ENCODE data around the gene TNFSF11. TPM values are rescaled to one million over a fixed set of nuclear protein-coding genes. Genes with fewer than 3 reads are reported as not detected.

Gene TNFSF11
- total RNA-seq, 1 donor from 2014 or later: not detected

DNA sequence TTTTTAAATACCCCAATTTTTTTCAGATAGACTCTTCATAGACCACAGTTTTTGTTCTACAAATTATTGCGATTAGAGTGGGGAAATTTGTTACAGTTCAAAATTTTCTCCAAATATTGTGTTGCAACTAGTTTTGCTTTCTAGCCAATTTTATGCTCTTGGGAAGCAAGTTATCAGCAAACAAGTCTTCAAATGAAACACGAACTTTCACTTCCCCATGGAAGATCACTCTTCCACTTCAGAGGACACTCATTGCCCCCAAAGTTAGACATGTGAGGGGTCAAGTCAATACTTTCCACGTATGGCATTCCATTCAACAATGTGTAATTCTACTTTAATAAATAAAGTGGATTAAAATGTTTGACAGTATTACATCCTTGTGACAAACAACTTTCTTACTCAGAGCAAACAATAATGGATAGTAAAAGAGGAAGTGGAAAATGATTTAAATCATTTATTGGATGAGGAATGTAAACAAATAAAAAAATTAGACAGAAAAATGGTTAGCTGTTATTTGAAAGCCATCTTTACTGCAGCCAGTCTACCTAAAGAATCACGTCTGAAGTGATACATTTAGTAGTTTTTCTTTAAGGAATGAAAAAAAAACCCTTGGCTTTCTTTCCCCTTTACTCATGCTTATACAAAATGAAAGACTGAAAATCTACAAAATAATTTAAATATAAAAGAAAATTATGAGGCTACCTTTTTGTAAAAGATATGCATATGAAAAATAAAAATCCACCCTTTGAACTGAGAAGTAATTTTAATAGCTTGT, 41.2 kb upstream of the TNFSF11 start:
- peaks cover 3% of the 10 kb centered on the region for H3K9me3 Mint-ChIP-seq (ENCODE audit: low read depth)

DNA sequence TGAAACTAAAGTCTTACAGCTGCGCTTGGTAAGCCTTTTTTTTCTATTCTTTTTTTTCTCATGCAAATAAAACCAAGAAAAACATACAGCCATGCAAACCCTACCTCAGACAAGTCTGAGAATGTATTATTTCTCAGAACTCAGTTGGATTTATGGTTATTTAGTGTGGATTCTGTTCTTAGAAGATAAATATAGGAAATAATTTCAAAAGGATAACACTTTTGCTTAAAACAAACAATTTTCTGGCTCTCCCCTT, 40.7 kb upstream of the TNFSF11 start:
- no peaks in the 10 kb centered on the region for H3K4me1 Mint-ChIP-seq (ENCODE audit: low read depth)
- peaks cover 3% of the 10 kb centered on the region for H3K9me3 Mint-ChIP-seq (ENCODE audit: low read depth)
- no peaks in the 10 kb centered on the region for H3K36me3 Mint-ChIP-seq (ENCODE audit: insufficient read depth)
- TF ChIP-seq, protein P1, sequence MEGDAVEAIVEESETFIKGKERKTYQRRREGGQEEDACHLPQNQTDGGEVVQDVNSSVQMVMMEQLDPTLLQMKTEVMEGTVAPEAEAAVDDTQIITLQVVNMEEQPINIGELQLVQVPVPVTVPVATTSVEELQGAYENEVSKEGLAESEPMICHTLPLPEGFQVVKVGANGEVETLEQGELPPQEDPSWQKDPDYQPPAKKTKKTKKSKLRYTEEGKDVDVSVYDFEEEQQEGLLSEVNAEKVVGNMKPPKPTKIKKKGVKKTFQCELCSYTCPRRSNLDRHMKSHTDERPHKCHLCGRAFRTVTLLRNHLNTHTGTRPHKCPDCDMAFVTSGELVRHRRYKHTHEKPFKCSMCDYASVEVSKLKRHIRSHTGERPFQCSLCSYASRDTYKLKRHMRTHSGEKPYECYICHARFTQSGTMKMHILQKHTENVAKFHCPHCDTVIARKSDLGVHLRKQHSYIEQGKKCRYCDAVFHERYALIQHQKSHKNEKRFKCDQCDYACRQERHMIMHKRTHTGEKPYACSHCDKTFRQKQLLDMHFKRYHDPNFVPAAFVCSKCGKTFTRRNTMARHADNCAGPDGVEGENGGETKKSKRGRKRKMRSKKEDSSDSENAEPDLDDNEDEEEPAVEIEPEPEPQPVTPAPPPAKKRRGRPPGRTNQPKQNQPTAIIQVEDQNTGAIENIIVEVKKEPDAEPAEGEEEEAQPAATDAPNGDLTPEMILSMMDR (IDR thresholded peaks at IDR 0.05; ENCODE audit: unreplicated experiment): no peak
- no peaks in the 10 kb centered on the region for H3K27me3 Mint-ChIP-seq
- H3K27ac Mint-ChIP-seq: no peak overlapping the region
- no peak for DNase-seq (ENCODE audit: low spot score, unreplicated experiment)
- H3K4me3 Mint-ChIP-seq (ENCODE audit: low read depth): no peak overlapping the region

More for the DNA sequence above, 41.2 kb upstream of the TNFSF11 start:
- H3K27me3 Mint-ChIP-seq: no peaks in the 10 kb centered on the region
- TF ChIP-seq, protein P1 (IDR thresholded peaks at IDR 0.05; ENCODE audit: unreplicated experiment): no peak
- H3K4me3 Mint-ChIP-seq (ENCODE audit: low read depth): no peak overlapping the region
- no peak for DNase-seq (ENCODE audit: low spot score, unreplicated experiment)
- H3K4me1 Mint-ChIP-seq (ENCODE audit: low read depth): no peaks in the 10 kb centered on the region
- H3K36me3 Mint-ChIP-seq (ENCODE audit: insufficient read depth): no peaks in the 10 kb centered on the region
- no peak overlapping the region for H3K27ac Mint-ChIP-seq

DNA sequence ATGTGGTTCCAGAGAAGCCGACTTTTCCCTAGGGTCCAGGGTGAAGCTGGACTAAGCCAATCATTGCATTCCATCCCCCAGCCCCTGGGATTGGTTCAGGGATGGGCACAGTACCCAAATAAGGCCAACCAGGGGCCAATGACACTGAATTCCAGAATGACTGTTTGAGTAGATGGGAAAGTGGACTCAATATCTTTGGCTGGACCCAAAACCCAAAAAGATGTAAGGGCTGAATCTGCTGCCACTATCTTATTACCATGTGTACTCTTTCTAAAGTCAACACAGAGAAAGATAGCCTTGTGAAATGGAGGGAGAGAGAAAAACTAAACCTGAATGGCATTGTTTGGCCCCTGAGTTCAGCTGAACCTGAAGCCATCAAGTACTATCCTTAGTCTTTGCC, 39.2 kb upstream of the TNFSF11 start:
- H3K4me1 Mint-ChIP-seq (ENCODE audit: low read depth): no peaks in the 10 kb centered on the region
- no peaks in the 10 kb centered on the region for H3K36me3 Mint-ChIP-seq (ENCODE audit: insufficient read depth)
- no peak overlapping the region for H3K27ac Mint-ChIP-seq
- no peak for DNase-seq (ENCODE audit: low spot score, unreplicated experiment)
- H3K9me3 Mint-ChIP-seq (ENCODE audit: low read depth): peaks cover 3% of the 10 kb centered on the region
- no peaks in the 10 kb centered on the region for H3K27me3 Mint-ChIP-seq
- H3K4me3 Mint-ChIP-seq (ENCODE audit: low read depth): no peak overlapping the region
- TF ChIP-seq, protein P1 (IDR thresholded peaks at IDR 0.05; ENCODE audit: unreplicated experiment): no peak

DNA sequence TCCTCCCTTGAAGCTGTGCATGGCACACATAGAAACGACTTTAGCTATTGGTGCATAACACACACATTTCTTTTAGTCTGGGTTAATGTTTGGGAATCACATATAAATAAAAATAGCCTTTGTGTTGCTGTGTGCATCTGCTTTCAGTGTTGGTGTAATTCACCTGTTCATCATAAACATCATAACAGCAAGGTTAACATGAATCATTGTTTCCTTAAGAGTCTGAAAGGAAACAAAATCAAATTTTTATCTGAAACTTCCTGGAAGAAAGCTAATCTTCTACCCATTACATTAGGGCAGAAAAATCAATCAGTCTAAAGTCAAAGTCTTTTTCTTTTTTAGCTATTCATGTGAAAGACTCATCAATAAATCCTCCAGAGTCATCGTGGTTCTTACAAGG, 35.0 kb upstream of the TNFSF11 start:
- TF ChIP-seq, protein P1 (IDR thresholded peaks at IDR 0.05; ENCODE audit: unreplicated experiment): no peak
- peaks cover 3% of the 10 kb centered on the region for H3K9me3 Mint-ChIP-seq (ENCODE audit: low read depth)
- peaks cover 4% of the 10 kb centered on the region for H3K4me1 Mint-ChIP-seq (ENCODE audit: low read depth)
- no peak overlapping the region for H3K4me3 Mint-ChIP-seq (ENCODE audit: low read depth)
- DNase-seq (ENCODE audit: low spot score, unreplicated experiment): no peak
- no peaks in the 10 kb centered on the region for H3K27me3 Mint-ChIP-seq
- H3K36me3 Mint-ChIP-seq (ENCODE audit: insufficient read depth): no peaks in the 10 kb centered on the region
- H3K27ac Mint-ChIP-seq: no peak overlapping the region

DNA sequence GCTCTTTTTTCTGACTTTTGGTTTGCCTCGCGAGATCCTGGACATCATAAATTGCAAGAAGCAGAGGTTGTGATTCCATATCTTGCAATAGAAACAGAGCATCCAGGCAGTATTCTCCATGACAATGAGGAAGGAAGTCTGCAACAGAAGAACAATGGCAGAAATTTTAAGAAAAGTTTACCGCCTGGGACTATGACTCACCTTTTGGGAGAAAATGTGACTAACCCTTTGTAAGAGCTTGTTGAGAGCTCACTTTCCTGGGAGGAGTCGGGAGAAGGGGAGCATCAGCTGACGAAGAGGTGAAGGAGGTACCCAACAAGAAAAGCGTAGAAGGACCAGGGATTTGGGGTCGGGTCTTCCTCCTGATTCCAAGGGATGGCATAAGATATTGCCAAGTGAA, 34.3 kb upstream of the TNFSF11 start:
- TF ChIP-seq, protein P1 (IDR thresholded peaks at IDR 0.05; ENCODE audit: unreplicated experiment): no peak
- Mint-ChIP-seq H3K4me3 (ENCODE audit: low read depth) (no peak overlapping the region), H3K4me1 (ENCODE audit: low read depth) (peaks cover 4% of the 10 kb centered on the region), H3K36me3 (ENCODE audit: insufficient read depth) (no peaks in the 10 kb centered on the region), H3K9me3 (ENCODE audit: low read depth) (peaks cover 2% of the 10 kb centered on the region), H3K27ac (no peak overlapping the region), H3K27me3 (no peaks in the 10 kb centered on the region)
- DNase-seq (ENCODE audit: low spot score, unreplicated experiment): no peak

All from progenitor cell of endocrine pancreas (in vitro differentiated cells).